Fibroblast of the conjunctiva (primary cell): Measurements from ENCODE around the gene GPR156.

Source experiments
- DNase-seq: peaks from one replicate; pipeline ENCODE4 v3.0.0-alpha.2; 2010; ENCODE audit warnings: low read depth

The GPR156 gene

DNA sequence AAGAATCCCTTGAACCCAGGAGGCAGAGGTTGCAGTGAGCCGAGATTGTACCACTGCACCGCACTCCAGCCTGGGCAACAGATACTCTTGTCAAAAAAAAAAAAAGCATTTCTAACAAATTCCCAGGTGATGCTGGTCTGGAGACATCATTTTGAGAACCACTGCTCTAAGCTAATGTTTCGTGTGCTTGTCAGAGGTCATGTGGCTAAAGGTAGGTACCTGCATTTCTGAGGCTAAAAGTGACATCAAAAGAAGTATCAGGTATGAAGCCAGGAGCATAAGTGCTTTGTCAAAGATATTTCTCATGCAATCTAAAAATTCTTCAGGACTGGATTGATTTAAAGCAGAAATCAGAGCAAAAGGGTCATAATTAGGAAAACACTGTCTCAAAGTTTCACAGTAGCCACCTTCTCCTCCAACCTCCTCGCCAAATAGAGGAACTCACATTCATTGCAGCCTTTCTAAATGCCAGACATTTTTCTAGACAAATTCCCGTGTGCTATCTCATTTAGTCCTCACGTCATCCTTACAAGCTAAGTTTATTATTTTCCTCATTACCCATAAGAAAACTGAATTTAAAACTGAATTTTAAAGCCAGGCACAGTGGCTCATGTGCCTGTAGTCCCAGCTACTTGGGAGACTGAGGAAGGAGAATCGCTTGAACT is 165.0 kb downstream of the GPR156 start:
- no peak for DNase-seq
